ENCODE measurements around the gene ZFPM1. TPM values are rescaled to one million over a fixed set of nuclear protein-coding genes. Genes with fewer than 3 reads are reported as not detected.

Gene ZFPM1
- total and polyA plus RNA-seq, 2 of the 8 experiments (the other 6 are each of a cell fraction or from before 2014, with no cell fraction given), result 0.74 to 4.8 TPM

DNA sequence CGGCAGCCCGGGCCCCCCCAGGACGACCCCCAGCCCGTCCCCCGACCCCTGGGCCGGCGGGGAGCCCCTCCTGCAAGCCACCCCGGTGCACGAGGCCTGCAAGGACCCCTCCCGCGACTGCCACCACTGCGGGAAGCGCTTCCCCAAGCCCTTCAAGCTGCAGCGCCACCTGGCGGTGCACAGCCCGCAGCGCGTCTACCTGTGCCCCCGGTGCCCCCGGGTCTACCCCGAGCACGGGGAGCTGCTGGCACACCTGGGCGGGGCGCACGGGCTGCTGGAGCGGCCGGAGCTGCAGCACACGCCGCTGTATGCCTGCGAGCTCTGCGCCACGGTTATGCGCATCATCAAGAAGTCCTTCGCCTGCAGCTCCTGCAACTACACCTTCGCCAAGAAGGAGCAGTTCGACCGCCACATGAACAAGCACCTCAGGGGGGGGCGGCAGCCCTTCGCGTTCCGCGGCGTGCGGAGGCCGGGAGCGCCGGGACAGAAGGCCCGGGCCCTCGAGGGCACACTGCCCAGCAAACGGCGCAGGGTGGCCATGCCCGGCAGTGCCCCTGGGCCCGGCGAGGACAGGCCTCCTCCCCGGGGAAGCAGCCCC lies 15.6 kb upstream of the ZFPM1 start (continued):
- TF ChIP-seq SUZ12 (IDR thresholded peaks at IDR 0.05; ENCODE audit: low read length), result no peak
- no peak; the same call in 1 of the 2 replicates for TF ChIP-seq JUND (IDR thresholded peaks at IDR 0.05; ENCODE audit: low read length)
- TF ChIP-seq SP1 (IDR thresholded peaks at IDR 0.05; ENCODE audit: low read depth, low read length), result no peak
- peak; percentile 58; the same call in 1 of the 2 replicates for TF ChIP-seq CREB1 (IDR thresholded peaks at IDR 0.05)
- no peak for TF ChIP-seq SRF (IDR thresholded peaks at IDR 0.05; ENCODE audit: low read depth, low read length)
- no peak for TF ChIP-seq HDAC2 (IDR thresholded peaks at IDR 0.05; ENCODE audit: borderline replicate concordance in 1 of 2, low read depth in 2 of 2, low read length in 2 of 2)
- no peak for TF ChIP-seq SP2 (IDR thresholded peaks at IDR 0.05; ENCODE audit: low read length)
- no peak for TF ChIP-seq SIX5 (IDR thresholded peaks at IDR 0.05; ENCODE audit: low read depth, low read length)
- TF ChIP-seq, protein P1, sequence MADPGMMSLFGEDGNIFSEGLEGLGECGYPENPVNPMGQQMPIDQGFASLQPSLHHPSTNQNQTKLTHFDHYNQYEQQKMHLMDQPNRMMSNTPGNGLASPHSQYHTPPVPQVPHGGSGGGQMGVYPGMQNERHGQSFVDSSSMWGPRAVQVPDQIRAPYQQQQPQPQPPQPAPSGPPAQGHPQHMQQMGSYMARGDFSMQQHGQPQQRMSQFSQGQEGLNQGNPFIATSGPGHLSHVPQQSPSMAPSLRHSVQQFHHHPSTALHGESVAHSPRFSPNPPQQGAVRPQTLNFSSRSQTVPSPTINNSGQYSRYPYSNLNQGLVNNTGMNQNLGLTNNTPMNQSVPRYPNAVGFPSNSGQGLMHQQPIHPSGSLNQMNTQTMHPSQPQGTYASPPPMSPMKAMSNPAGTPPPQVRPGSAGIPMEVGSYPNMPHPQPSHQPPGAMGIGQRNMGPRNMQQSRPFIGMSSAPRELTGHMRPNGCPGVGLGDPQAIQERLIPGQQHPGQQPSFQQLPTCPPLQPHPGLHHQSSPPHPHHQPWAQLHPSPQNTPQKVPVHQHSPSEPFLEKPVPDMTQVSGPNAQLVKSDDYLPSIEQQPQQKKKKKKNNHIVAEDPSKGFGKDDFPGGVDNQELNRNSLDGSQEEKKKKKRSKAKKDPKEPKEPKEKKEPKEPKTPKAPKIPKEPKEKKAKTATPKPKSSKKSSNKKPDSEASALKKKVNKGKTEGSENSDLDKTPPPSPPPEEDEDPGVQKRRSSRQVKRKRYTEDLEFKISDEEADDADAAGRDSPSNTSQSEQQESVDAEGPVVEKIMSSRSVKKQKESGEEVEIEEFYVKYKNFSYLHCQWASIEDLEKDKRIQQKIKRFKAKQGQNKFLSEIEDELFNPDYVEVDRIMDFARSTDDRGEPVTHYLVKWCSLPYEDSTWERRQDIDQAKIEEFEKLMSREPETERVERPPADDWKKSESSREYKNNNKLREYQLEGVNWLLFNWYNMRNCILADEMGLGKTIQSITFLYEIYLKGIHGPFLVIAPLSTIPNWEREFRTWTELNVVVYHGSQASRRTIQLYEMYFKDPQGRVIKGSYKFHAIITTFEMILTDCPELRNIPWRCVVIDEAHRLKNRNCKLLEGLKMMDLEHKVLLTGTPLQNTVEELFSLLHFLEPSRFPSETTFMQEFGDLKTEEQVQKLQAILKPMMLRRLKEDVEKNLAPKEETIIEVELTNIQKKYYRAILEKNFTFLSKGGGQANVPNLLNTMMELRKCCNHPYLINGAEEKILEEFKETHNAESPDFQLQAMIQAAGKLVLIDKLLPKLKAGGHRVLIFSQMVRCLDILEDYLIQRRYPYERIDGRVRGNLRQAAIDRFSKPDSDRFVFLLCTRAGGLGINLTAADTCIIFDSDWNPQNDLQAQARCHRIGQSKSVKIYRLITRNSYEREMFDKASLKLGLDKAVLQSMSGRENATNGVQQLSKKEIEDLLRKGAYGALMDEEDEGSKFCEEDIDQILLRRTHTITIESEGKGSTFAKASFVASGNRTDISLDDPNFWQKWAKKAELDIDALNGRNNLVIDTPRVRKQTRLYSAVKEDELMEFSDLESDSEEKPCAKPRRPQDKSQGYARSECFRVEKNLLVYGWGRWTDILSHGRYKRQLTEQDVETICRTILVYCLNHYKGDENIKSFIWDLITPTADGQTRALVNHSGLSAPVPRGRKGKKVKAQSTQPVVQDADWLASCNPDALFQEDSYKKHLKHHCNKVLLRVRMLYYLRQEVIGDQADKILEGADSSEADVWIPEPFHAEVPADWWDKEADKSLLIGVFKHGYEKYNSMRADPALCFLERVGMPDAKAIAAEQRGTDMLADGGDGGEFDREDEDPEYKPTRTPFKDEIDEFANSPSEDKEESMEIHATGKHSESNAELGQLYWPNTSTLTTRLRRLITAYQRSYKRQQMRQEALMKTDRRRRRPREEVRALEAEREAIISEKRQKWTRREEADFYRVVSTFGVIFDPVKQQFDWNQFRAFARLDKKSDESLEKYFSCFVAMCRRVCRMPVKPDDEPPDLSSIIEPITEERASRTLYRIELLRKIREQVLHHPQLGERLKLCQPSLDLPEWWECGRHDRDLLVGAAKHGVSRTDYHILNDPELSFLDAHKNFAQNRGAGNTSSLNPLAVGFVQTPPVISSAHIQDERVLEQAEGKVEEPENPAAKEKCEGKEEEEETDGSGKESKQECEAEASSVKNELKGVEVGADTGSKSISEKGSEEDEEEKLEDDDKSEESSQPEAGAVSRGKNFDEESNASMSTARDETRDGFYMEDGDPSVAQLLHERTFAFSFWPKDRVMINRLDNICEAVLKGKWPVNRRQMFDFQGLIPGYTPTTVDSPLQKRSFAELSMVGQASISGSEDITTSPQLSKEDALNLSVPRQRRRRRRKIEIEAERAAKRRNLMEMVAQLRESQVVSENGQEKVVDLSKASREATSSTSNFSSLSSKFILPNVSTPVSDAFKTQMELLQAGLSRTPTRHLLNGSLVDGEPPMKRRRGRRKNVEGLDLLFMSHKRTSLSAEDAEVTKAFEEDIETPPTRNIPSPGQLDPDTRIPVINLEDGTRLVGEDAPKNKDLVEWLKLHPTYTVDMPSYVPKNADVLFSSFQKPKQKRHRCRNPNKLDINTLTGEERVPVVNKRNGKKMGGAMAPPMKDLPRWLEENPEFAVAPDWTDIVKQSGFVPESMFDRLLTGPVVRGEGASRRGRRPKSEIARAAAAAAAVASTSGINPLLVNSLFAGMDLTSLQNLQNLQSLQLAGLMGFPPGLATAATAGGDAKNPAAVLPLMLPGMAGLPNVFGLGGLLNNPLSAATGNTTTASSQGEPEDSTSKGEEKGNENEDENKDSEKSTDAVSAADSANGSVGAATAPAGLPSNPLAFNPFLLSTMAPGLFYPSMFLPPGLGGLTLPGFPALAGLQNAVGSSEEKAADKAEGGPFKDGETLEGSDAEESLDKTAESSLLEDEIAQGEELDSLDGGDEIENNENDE (IDR thresholded peaks at IDR 0.05; ENCODE audit: insufficient replicate concordance, low read length), result no peak
- peak; percentile 57 for TF ChIP-seq CTBP2 (IDR thresholded peaks at IDR 0.05; ENCODE audit: borderline replicate concordance, insufficient read depth, insufficient read length, low read length)
- no peak for TF ChIP-seq KDM4A (IDR thresholded peaks at IDR 0.05; ENCODE audit: low read depth, low read length, severe bottlenecking)
